Measurements from ENCODE around the gene LGALS3BP. TPM values are rescaled to one million over a fixed set of nuclear protein-coding genes. Genes with fewer than 3 reads are reported as not detected.

The LGALS3BP gene
- total and polyA plus RNA-seq, 12 donors: 196 to 852 (median 545) TPM

GRCh38 chr17:78974635-78975591 lies 4.8 kb downstream of the LGALS3BP start:
- peaks cover 21 to 89% (median 69%) of the 10 kb centered on the region in 9 donors for H3K4me1 ChIP-seq
- 54 to 59% methylated on average over 30 of the region's 30 CpGs for WGBS, 2 donors

DNA sequence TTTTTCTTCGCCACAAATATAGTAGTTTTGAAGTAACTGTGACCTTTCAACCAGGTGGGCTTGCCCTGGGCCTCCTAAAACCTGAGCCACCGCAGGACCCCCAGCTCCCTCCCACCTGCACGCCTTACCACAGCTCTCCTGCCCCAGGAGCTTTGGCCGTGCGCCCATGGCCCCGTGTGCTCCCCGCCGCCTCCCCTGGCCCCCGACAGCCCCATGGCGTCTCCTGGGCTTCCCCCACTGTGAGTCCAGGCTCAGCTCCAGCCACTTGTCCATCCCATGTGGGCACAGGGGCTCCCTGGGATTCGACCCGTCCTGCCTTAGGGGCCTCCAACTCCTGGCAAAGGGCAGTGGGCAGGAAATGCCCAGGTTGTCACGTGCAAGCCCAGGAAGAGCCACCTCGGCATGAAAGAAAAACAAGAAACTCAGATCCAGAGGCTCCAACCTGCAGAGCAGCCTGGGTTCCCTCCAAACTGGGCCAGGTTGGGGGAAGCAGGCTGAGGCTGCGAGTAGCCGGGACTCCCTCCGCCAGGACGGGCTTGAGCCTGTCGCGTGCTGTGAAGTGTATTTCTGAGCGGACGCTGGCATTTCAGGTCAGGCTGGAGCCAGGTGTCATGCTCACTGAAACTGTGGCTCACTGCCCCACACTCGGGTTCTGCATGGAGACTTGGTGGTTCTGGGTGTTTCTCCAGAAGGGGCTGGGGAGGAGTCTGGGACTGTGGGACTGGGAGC lies 5.8 kb downstream of the LGALS3BP start:
- ATAC-seq: no peak
- H3K4me1 ChIP-seq: peaks cover 18 to 80% (median 59%) of the 10 kb centered on the region in 9 donors

More at GRCh38 chr17:78974635-78975591, 4.8 kb downstream of the LGALS3BP start:
- H3K27ac ChIP-seq: peak overlapping the region in 8 of 10 donors; percentile 15 to 79 (median 46)
- no peak for TF ChIP-seq CTCF (IDR thresholded peaks at IDR 0.05)
- intact Hi-C loops (cut with DNase I): loop anchor here in 8 of 10 donors (5.0 to 10.0 kb wide), 6 partner anchors 38 to 480 kb away; partner anchors contain the start of gene TIMP2 (in 1 of the 8)
- peaks cover 0 to 44% (median 5%) of the 10 kb centered on the region in 9 donors for H3K36me3 ChIP-seq
- ATAC-seq (peak in 5 of 8 donors; percentile 9 to 35 (median 19)), DNase-seq (peak; percentile 54 to 59)
- H3K9me3 ChIP-seq: no peaks in the 10 kb centered on the region
- H3K4me3 ChIP-seq: peak overlapping the region in 4 of 10 donors; percentile 4 to 30 (median 26)
- no peaks in the 10 kb centered on the region for H3K27me3 ChIP-seq

DNA sequence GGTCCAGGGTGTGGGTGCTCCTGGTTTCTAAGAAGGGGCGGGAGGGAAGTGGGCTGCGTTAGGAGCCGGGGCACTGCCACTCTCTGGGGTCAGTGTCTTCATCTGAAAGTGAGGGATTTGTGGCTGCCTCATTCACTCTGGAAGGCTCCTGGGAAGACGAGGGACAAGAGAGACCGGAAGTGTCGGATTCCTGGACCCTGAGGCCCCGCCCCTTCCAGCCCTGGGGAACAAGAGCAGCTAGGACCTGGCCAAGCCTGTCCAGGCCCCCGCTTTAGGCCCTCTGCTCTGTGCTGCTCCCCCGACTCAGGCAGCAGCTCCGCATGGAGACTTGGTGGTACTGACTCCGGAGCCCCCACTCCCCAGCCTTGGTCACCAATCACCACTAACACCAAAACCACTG lies 6.5 kb downstream of the LGALS3BP start:
- TF ChIP-seq CTCF (IDR thresholded peaks at IDR 0.05): no peak
- peak overlapping the region in 2 of 10 donors; percentile 21 to 46 for H3K27ac ChIP-seq
- intact Hi-C loops (cut with DNase I): loop anchor here in 8 of 10 donors (5.0 to 10.0 kb wide), 6 partner anchors 36 to 478 kb away; partner anchors contain the start of gene TIMP2 (in 1 of the 8)
- H3K9me3 ChIP-seq: no peaks in the 10 kb centered on the region
- ATAC-seq (no peak), DNase-seq (peak in 1 of 2 donors; percentile 55)
- H3K27me3 ChIP-seq: no peaks in the 10 kb centered on the region
- peaks cover 0 to 59% (median 7%) of the 10 kb centered on the region in 9 donors for H3K36me3 ChIP-seq
- WGBS, 2 donors: 61 to 73% methylated on average over 11 of the region's 11 CpGs
- no peak overlapping the region for H3K4me3 ChIP-seq
- peaks cover 13 to 73% (median 52%) of the 10 kb centered on the region in 9 donors for H3K4me1 ChIP-seq

More for the DNA sequence above, 5.8 kb downstream of the LGALS3BP start:
- WGBS, 2 donors: 72 to 80% methylated on average over 23 of the region's 23 CpGs
- H3K9me3 ChIP-seq: no peaks in the 10 kb centered on the region
- intact Hi-C loops (cut with DNase I): loop anchor here in 8 of 10 donors (5.0 to 10.0 kb wide), 6 partner anchors 37 to 479 kb away; partner anchors contain the start of gene TIMP2 (in 1 of the 8)
- H3K27me3 ChIP-seq: no peaks in the 10 kb centered on the region
- H3K27ac ChIP-seq: peak overlapping the region in 3 of 10 donors; percentile 15 to 46 (median 23)
- no peak for TF ChIP-seq CTCF (IDR thresholded peaks at IDR 0.05)
- peaks cover 0 to 52% (median 7%) of the 10 kb centered on the region in 9 donors for H3K36me3 ChIP-seq
- H3K4me3 ChIP-seq: no peak overlapping the region
- no peak for DNase-seq

Measured in heart right ventricle (tissue), 16 donors.